SJSA1 (cell line): ENCODE measurements around the gene TPX2. TPM values are rescaled to one million over a fixed set of nuclear protein-coding genes. Genes with fewer than 3 reads are reported as not detected.
"Not testable (repeated sequence)": the region's sequence is repeated elsewhere in the genome, so short reads cannot be mapped to it uniquely, and the experiment has no call there.

Experiments used
- DNase-seq, 2 experiments: peaks; one replicate each; pipeline ENCODE4 v3.0.0-alpha.2; 2015 to 2020; ENCODE audit warnings: low spot score in 2 of 2, low read depth in 1 of 2
- H3K27ac ChIP-seq: fragments of 250-450 bp; sonication (Bioruptor Pico); 2 replicates; pipeline ENCODE4 v1.5.1; 2020; ENCODE audit warnings: mild to moderate bottlenecking, moderate library complexity
- H3K27me3 ChIP-seq: fragments of 250-450 bp; sonication (Bioruptor Pico); replicated peaks from 2 replicates; pipeline ENCODE4 v1.5.1; 2020; ENCODE audit warnings: mild to moderate bottlenecking, moderate library complexity
- H3K36me3 ChIP-seq: fragments of 250-450 bp; sonication (Bioruptor Pico); 2 replicates; pipeline ENCODE4 v1.5.1; 2020; ENCODE audit warnings: mild to moderate bottlenecking
- H3K4me1 ChIP-seq: fragments of 250-450 bp; sonication (Bioruptor Pico); replicated peaks from 2 replicates; pipeline ENCODE4 v1.6.1; 2021; ENCODE audit warnings: mild to moderate bottlenecking
- H3K4me3 ChIP-seq: fragments of 250-450 bp; sonication (Bioruptor Pico); 2 replicates; pipeline ENCODE4 v1.5.1; 2020; ENCODE audit warnings: mild to moderate bottlenecking
- H3K9me3 ChIP-seq: fragments of 250-450 bp; sonication (Bioruptor Pico); replicated peaks from 2 replicates; pipeline ENCODE4 v1.5.1; 2020; ENCODE audit warnings: mild to moderate bottlenecking
- total RNA-seq: library from RNA; depleted of rRNA; stranded (reverse); fragments of >200 nt; shearing (Covaris generic); gene quantifications from 2 replicates; pipeline ENCODE4 v1.2.3, GENCODE V29; 2014

Gene TPX2
- total RNA-seq, 1 experiment from 2014 or later = 212 TPM

GRCh38 chr20:31720486-31721407 is 18.3 kb upstream of the TPX2 start:
- Histone ChIP-seq H3K27ac (peak overlapping the region; percentile 91), H3K4me3 (peak overlapping the region; percentile 76), H3K9me3 (no peaks in the 10 kb centered on the region), H3K36me3 (peaks cover 63% of the 10 kb centered on the region), H3K4me1 (peaks cover 71% of the 10 kb centered on the region), H3K27me3 (no peaks in the 10 kb centered on the region)
- peak in 1 of 2 experiments; percentile 26 for DNase-seq

GRCh38 chr20:31721408-31722256 is 17.5 kb upstream of the TPX2 start:
- peak overlapping the region; percentile 76 for H3K4me3 ChIP-seq
- H3K9me3 ChIP-seq = no peaks in the 10 kb centered on the region
- H3K27me3 ChIP-seq = no peaks in the 10 kb centered on the region
- peaks cover 64% of the 10 kb centered on the region for H3K4me1 ChIP-seq
- H3K36me3 ChIP-seq = peaks cover 54% of the 10 kb centered on the region
- H3K27ac ChIP-seq = peak overlapping the region; percentile 91
- DNase-seq = no peak

- H3K4me3 ChIP-seq = peak within 1 kb of the TSS; percentile 76
- H3K27ac ChIP-seq = peak within 1 kb of the TSS; percentile 91
- H3K27me3 ChIP-seq = no peaks in the 10 kb centered on the region
- DNase-seq = peak; percentile 90 to 91
- H3K36me3 ChIP-seq = peaks cover 45% of the 10 kb centered on the region
- no peaks in the 10 kb centered on the region for H3K9me3 ChIP-seq
- peaks cover 61% of the 10 kb centered on the region for H3K4me1 ChIP-seq
Measured at GRCh38 chr20:31722257-31723068, 16.6 kb upstream of the TPX2 start, which contains the start of gene BCL2L1. BCL2L1 (minus strand) TSS chr20:31722868; CDS start chr20:31722218, 650 bp downstream.

- peaks cover 40% of the 10 kb centered on the region for H3K36me3 ChIP-seq
- H3K9me3 ChIP-seq = no peaks in the 10 kb centered on the region
- peak overlapping the region; percentile 91 for H3K27ac ChIP-seq
- peak overlapping the region; percentile 76 for H3K4me3 ChIP-seq
- DNase-seq = no peak
- peaks cover 58% of the 10 kb centered on the region for H3K4me1 ChIP-seq
- no peaks in the 10 kb centered on the region for H3K27me3 ChIP-seq
Measured at GRCh38 chr20:31723069-31723318, 16.1 kb upstream of the TPX2 start.

- peak overlapping the region; percentile 91 for H3K27ac ChIP-seq
- H3K27me3 ChIP-seq = no peaks in the 10 kb centered on the region
- peaks cover 53% of the 10 kb centered on the region for H3K4me1 ChIP-seq
- no peaks in the 10 kb centered on the region for H3K9me3 ChIP-seq
- peak overlapping the region; percentile 76 for H3K4me3 ChIP-seq
- H3K36me3 ChIP-seq = peaks cover 35% of the 10 kb centered on the region
- peak; percentile 98 to 100 for DNase-seq
Measured at GRCh38 chr20:31723319-31724078, 15.6 kb upstream of the TPX2 start.

GRCh38 chr20:31731321-31731717 is 7.8 kb upstream of the TPX2 start:
- Histone ChIP-seq H3K4me1 (peaks cover 12% of the 10 kb centered on the region), H3K9me3 (no peaks in the 10 kb centered on the region), H3K36me3 (no peaks in the 10 kb centered on the region), H3K27me3 (no peaks in the 10 kb centered on the region), H3K27ac (peak overlapping the region; percentile 18; the same call in 1 of the 2 replicates), H3K4me3 (no peak overlapping the region)
- DNase-seq = no peak

GRCh38 chr20:31739550-31739977 is 474 bp downstream of the TPX2 start:
- H3K27me3 ChIP-seq = no peaks in the 10 kb centered on the region
- peaks cover 12% of the 10 kb centered on the region for H3K4me1 ChIP-seq
- H3K36me3 ChIP-seq = peaks cover 46% of the 10 kb centered on the region
- peak overlapping the region; percentile 63 for H3K4me3 ChIP-seq
- no peaks in the 10 kb centered on the region for H3K9me3 ChIP-seq
- peak overlapping the region; percentile 91 for H3K27ac ChIP-seq
- DNase-seq = no peak

GRCh38 chr20:31740208-31740607 is 1.1 kb downstream of the TPX2 start:
- Histone ChIP-seq H3K27me3 (no peaks in the 10 kb centered on the region), H3K36me3 (peaks cover 53% of the 10 kb centered on the region), H3K4me3 (peak overlapping the region; percentile 63), H3K9me3 (no peaks in the 10 kb centered on the region), H3K27ac (peak overlapping the region; percentile 91), H3K4me1 (peaks cover 12% of the 10 kb centered on the region)
- peak in 1 of 2 experiments; percentile 37 for DNase-seq

- peak overlapping the region; percentile 63 for H3K4me3 ChIP-seq
- H3K27ac ChIP-seq = peak overlapping the region; percentile 91
- DNase-seq = no peak
- no peaks in the 10 kb centered on the region for H3K27me3 ChIP-seq
- H3K36me3 ChIP-seq = peaks cover 58% of the 10 kb centered on the region
- peaks cover 12% of the 10 kb centered on the region for H3K4me1 ChIP-seq
- no peaks in the 10 kb centered on the region for H3K9me3 ChIP-seq
Measured at GRCh38 chr20:31740656-31741323, 1.7 kb downstream of the TPX2 start.

- DNase-seq = no peak
Measured at GRCh38 chr20:31746068-31746878, 7.2 kb downstream of the TPX2 start.

GRCh38 chr20:31747028-31747427 is 7.9 kb downstream of the TPX2 start:
- H3K27ac ChIP-seq, H3K4me1 ChIP-seq, DNase-seq, H3K9me3 ChIP-seq, H3K4me3 ChIP-seq, H3K27me3 ChIP-seq: not testable (repeated sequence)
- H3K36me3 ChIP-seq = peaks cover 86% of the 10 kb centered on the region

More at GRCh38 chr20:31746068-31746878, 7.2 kb downstream of the TPX2 start:
- no peak overlapping the region for H3K4me3 ChIP-seq
- H3K4me1 ChIP-seq = no peaks in the 10 kb centered on the region
- no peaks in the 10 kb centered on the region for H3K27me3 ChIP-seq
- no peaks in the 10 kb centered on the region for H3K9me3 ChIP-seq
- H3K27ac ChIP-seq = no peak overlapping the region
- peaks cover 84% of the 10 kb centered on the region for H3K36me3 ChIP-seq

GRCh38 chr20:31747640-31748039 is 8.6 kb downstream of the TPX2 start:
- H3K27ac ChIP-seq = no peak overlapping the region
- peaks cover 88% of the 10 kb centered on the region for H3K36me3 ChIP-seq
- no peak overlapping the region for H3K4me3 ChIP-seq

More at GRCh38 chr20:31747640-31748039, 8.6 kb downstream of the TPX2 start:
- no peaks in the 10 kb centered on the region for H3K4me1 ChIP-seq
- H3K27me3 ChIP-seq = no peaks in the 10 kb centered on the region
- no peak for DNase-seq
- H3K9me3 ChIP-seq = no peaks in the 10 kb centered on the region
